Right cardiac atrium (tissue), 5 donors: ENCODE data around the gene CHI3L1. TPM values are rescaled to one million over a fixed set of nuclear protein-coding genes. Genes with fewer than 3 reads are reported as not detected.

Experiments
- ATAC-seq, 2 donors: fragments of 200-7000 bp; cut with Tn5 transposase; one replicate each; pipeline versions ENCODE4 v1.8.0 to v1.9.1; 2020; ENCODE audit warnings: moderate library complexity in 2 of 2, mild to moderate bottlenecking in 1 of 2
- DNase-seq, 3 donors: peaks; one replicate each; pipeline ENCODE4 v3.0.0-alpha.2; 2020
- H3K27ac ChIP-seq: one replicate; pipeline ENCODE4 v1.5.1; 2013; ENCODE audit warnings: mild to moderate bottlenecking, low read length, control low read depth, moderate library complexity
- H3K27me3 ChIP-seq: one replicate; pipeline ENCODE4 v1.6.1; 2013; ENCODE audit not compliant: control insufficient read depth, insufficient read depth
- H3K4me1 ChIP-seq: one replicate; pipeline ENCODE4 v1.6.1; 2013; ENCODE audit warnings: low read length; ENCODE audit not compliant: control insufficient read depth, insufficient read depth
- H3K4me3 ChIP-seq: one replicate; pipeline ENCODE4 v1.5.1; 2013; ENCODE audit warnings: low read length, control low read depth
- H3K9me3 ChIP-seq: one replicate; pipeline ENCODE4 v1.6.1; 2013; ENCODE audit warnings: low read length; ENCODE audit not compliant: control insufficient read depth
- WGBS: extraction: QIAGEN DNeasy Blood & Tissue Kit; methylation state at CpG from one replicate; pipeline ENCODE4 v1.1.7; 2013; 5-methylcytosine and 5-hydroxymethylcytosine counted together
- intact Hi-C, 4 donors: fragments of 100-400 bp; cut with DNase I; formaldehyde crosslinking; loops; one replicate each; pipeline versions ENCODE4 v1.11.0 to v1.14.0; 2022 to 2023
- polyA plus RNA-seq: library from polyadenylated mRNA; stranded (reverse); fragments of 200-250 nt; gene quantifications from one replicate; pipeline ENCODE4 v1.2.3, GENCODE V29; 2013
- total RNA-seq, 4 donors: library from RNA; stranded (reverse); fragmentation: NEBNext Ultra II Directional; extraction: Animal tissue kit (Norgen Biotek cat#: 25700); gene quantifications; one replicate each; pipeline ENCODE4 v1.2.1, GENCODE V29; 2021
- donor health status: healthy with polysubstance abuse.
- donor health status: DM: no; HTN: yes; CAD: no.
- donor health status: DM: no; HTN: no; CAD: no.
- donor health status: DM: no; HTN: yes; CAD: no; lungs with severe emphysema.
- donor health status: DM: yes; HTN: yes; CAD: no.

Gene CHI3L1
- total and polyA plus RNA-seq, 5 donors: 1.1 to 4.9 (median 1.7) TPM; not detected in 1

GRCh38 chr1:203217139-203217655, 30.7 kb upstream of the CHI3L1 start:
- DNase-seq: no peak
- Histone ChIP-seq H3K4me3 (no peak overlapping the region), H3K27ac (no peak overlapping the region), H3K4me1 (no peaks in the 10 kb centered on the region), H3K27me3 (no peaks in the 10 kb centered on the region), H3K9me3 (no peaks in the 10 kb centered on the region)
- intact Hi-C loops: loop anchor here (2.0 to 5.0 kb wide), 4 partner anchors 100 to 178 kb away; no protein-coding TSS in a partner anchor
- ATAC-seq: peak; percentile 6 to 18
- 52% methylated on average over 6 of the region's 6 CpGs for WGBS

- intact Hi-C loops: loop anchor here (2.0 to 5.0 kb wide), 4 partner anchors 99 to 178 kb away; no protein-coding TSS in a partner anchor
- Histone ChIP-seq H3K27me3 (no peaks in the 10 kb centered on the region), H3K9me3 (no peaks in the 10 kb centered on the region), H3K27ac (no peak overlapping the region), H3K4me3 (no peak overlapping the region), H3K4me1 (no peaks in the 10 kb centered on the region)
- peak in 2 of 3 donors; percentile 25 to 64 for DNase-seq
- WGBS: 34% methylated on average over 19 of the region's 19 CpGs
- ATAC-seq: peak; percentile 58 to 76
Observed at GRCh38 chr1:203216274-203217138, 30.0 kb upstream of the CHI3L1 start.

GRCh38 chr1:203215573-203215972, 29.1 kb upstream of the CHI3L1 start:
- no peak for DNase-seq
- Histone ChIP-seq H3K9me3 (no peaks in the 10 kb centered on the region), H3K27me3 (no peaks in the 10 kb centered on the region), H3K27ac (no peak overlapping the region), H3K4me1 (no peaks in the 10 kb centered on the region), H3K4me3 (no peak overlapping the region)
- intact Hi-C loops: loop anchor here in 2 of 4 donors (5.0 kb wide), 2 partner anchors 98 to 173 kb away; no protein-coding TSS in a partner anchor
- no peak for ATAC-seq
- WGBS: 73% methylated on average over 9 of the region's 9 CpGs

GRCh38 chr1:203214871-203215270, 28.4 kb upstream of the CHI3L1 start:
- ATAC-seq: no peak
- no peak overlapping the region for H3K4me3 ChIP-seq
- no peaks in the 10 kb centered on the region for H3K27me3 ChIP-seq
- H3K4me1 ChIP-seq: no peaks in the 10 kb centered on the region
- H3K27ac ChIP-seq: no peak overlapping the region
- intact Hi-C loops: loop anchor here in 2 of 4 donors (5.0 kb wide), 2 partner anchors 98 to 173 kb away; no protein-coding TSS in a partner anchor
- no peaks in the 10 kb centered on the region for H3K9me3 ChIP-seq
- no peak for DNase-seq
- WGBS: 69% methylated on average over 7 of the region's 7 CpGs

GRCh38 chr1:203213126-203213525, 26.6 kb upstream of the CHI3L1 start:
- WGBS: 83% methylated on average over 6 of the region's 6 CpGs
- intact Hi-C loops: no loop called here
- Histone ChIP-seq H3K27ac (no peak overlapping the region), H3K27me3 (no peaks in the 10 kb centered on the region), H3K9me3 (no peaks in the 10 kb centered on the region), H3K4me1 (no peaks in the 10 kb centered on the region), H3K4me3 (no peak overlapping the region)
- ATAC-seq (no peak), DNase-seq (no peak)

GRCh38 chr1:203211812-203212211, 25.3 kb upstream of the CHI3L1 start:
- intact Hi-C loops: no loop called here
- ATAC-seq: no peak
- 88% methylated on average over 3 of the region's 3 CpGs for WGBS

GRCh38 chr1:203210988-203211387, 24.5 kb upstream of the CHI3L1 start:
- Histone ChIP-seq H3K27me3 (no peaks in the 10 kb centered on the region), H3K9me3 (no peaks in the 10 kb centered on the region), H3K27ac (no peak overlapping the region), H3K4me1 (no peaks in the 10 kb centered on the region), H3K4me3 (no peak overlapping the region)
- DNase-seq: no peak
- intact Hi-C loops: no loop called here
- no peak for ATAC-seq

More at GRCh38 chr1:203211812-203212211, 25.3 kb upstream of the CHI3L1 start:
- no peaks in the 10 kb centered on the region for H3K9me3 ChIP-seq
- no peak overlapping the region for H3K27ac ChIP-seq
- H3K4me3 ChIP-seq: no peak overlapping the region
- DNase-seq: no peak
- H3K27me3 ChIP-seq: no peaks in the 10 kb centered on the region
- no peaks in the 10 kb centered on the region for H3K4me1 ChIP-seq

GRCh38 chr1:203210350-203210749, 23.8 kb upstream of the CHI3L1 start:
- H3K27me3 ChIP-seq: no peaks in the 10 kb centered on the region
- no peak for ATAC-seq
- intact Hi-C loops: no loop called here
- H3K9me3 ChIP-seq: no peaks in the 10 kb centered on the region
- no peak for DNase-seq
- no peak overlapping the region for H3K27ac ChIP-seq
- no peak overlapping the region for H3K4me3 ChIP-seq
- H3K4me1 ChIP-seq: no peaks in the 10 kb centered on the region

GRCh38 chr1:203208181-203208580, 21.7 kb upstream of the CHI3L1 start:
- no peaks in the 10 kb centered on the region for H3K27me3 ChIP-seq
- H3K4me3 ChIP-seq: no peak overlapping the region
- intact Hi-C loops: loop anchor here in 1 of 4 donors (2.0 kb wide), 1 partner anchor 85 kb away; no protein-coding TSS in a partner anchor
- H3K27ac ChIP-seq: no peak overlapping the region
- DNase-seq (no peak), ATAC-seq (no peak)
- H3K4me1 ChIP-seq: no peaks in the 10 kb centered on the region
- H3K9me3 ChIP-seq: no peaks in the 10 kb centered on the region
- 46% methylated on average over 1 of the region's 1 CpG for WGBS

GRCh38 chr1:203207751-203208150, 21.2 kb upstream of the CHI3L1 start:
- no peak overlapping the region for H3K27ac ChIP-seq
- no peaks in the 10 kb centered on the region for H3K9me3 ChIP-seq
- intact Hi-C loops: loop anchor here in 1 of 4 donors (2.0 kb wide), 1 partner anchor 85 kb away; no protein-coding TSS in a partner anchor
- WGBS: 91% methylated on average over 2 of the region's 2 CpGs
- DNase-seq (no peak), ATAC-seq (no peak)
- no peak overlapping the region for H3K4me3 ChIP-seq
- no peaks in the 10 kb centered on the region for H3K4me1 ChIP-seq
- no peaks in the 10 kb centered on the region for H3K27me3 ChIP-seq

- no peak for ATAC-seq
- no peak for DNase-seq
- Histone ChIP-seq H3K9me3 (no peaks in the 10 kb centered on the region), H3K4me3 (no peak overlapping the region), H3K27ac (no peak overlapping the region), H3K4me1 (peaks cover under 1% of the 10 kb centered on the region), H3K27me3 (no peaks in the 10 kb centered on the region)
- intact Hi-C loops: no loop called here
- WGBS: 79% methylated on average over 5 of the region's 5 CpGs
Observed at GRCh38 chr1:203206129-203206687, 19.7 kb upstream of the CHI3L1 start.
